Measurements from ENCODE around the gene LDLRAD3. TPM values are rescaled to one million over a fixed set of nuclear protein-coding genes. Genes with fewer than 3 reads are reported as not detected.

Gene LDLRAD3
- total RNA-seq, 1 experiment from 2014 or later: 15.3 TPM

DNA sequence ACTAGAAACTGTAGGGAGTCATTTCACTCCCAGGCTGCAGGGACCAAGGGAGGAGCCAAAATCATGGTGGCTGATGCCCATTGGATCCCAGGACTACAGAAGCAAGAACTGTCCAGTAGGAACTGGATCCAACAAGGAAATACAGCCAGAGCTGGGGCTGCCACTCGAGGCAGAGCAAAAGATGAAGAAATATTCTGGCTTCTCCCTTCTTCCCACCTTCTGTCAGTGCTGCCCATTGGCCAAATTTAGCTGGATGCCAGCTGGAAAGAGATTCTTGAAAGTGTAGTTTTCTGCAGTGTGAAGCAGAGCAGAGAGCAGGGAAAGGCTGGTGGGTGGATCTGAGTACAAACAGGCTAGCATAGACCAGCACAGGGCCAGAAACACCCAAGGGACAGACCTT lies 299.8 kb downstream of the LDLRAD3 start:
- H3K79me2 ChIP-seq (ENCODE audit: low read length): no peaks in the 10 kb centered on the region
- peaks cover 1% of the 10 kb centered on the region for H3K4me1 ChIP-seq (ENCODE audit: insufficient read depth, low read length)
- POLR2A ChIA-PET (ENCODE audit: unreplicated experiment): no interaction called here
- no peaks in the 10 kb centered on the region for H4K20me1 ChIP-seq (ENCODE audit: low read length)
- no peaks in the 10 kb centered on the region for H3F3A ChIP-seq (ENCODE audit: low read length, unreplicated experiment)
- H3K9ac ChIP-seq (ENCODE audit: low read length): no peak overlapping the region
- no peak overlapping the region for H3K4me3 ChIP-seq (ENCODE audit: low read length)
- ATAC-seq (no peak), DNase-seq (no peak)
- H3K9me2 ChIP-seq (replicated peaks; ENCODE audit: low read length): no peaks in the 10 kb centered on the region
- no peak overlapping the region for H3K27ac ChIP-seq (ENCODE audit: low read length)
- H3K36me3 ChIP-seq (ENCODE audit: low read depth, low read length): no peaks in the 10 kb centered on the region
- intact Hi-C loops (cut with micrococcal nuclease): no loop called here
- no TSS peak for BruUV-seq (replicated peaks)
- H3K4me2 ChIP-seq (ENCODE audit: low read length): no peak overlapping the region
- CTCF ChIA-PET: no interaction called here
- TF ChIP-seq EZH2 (IDR thresholded peaks at IDR 0.05; ENCODE audit: low read length, unreplicated experiment): no peak
- TF ChIP-seq, protein P1, sequence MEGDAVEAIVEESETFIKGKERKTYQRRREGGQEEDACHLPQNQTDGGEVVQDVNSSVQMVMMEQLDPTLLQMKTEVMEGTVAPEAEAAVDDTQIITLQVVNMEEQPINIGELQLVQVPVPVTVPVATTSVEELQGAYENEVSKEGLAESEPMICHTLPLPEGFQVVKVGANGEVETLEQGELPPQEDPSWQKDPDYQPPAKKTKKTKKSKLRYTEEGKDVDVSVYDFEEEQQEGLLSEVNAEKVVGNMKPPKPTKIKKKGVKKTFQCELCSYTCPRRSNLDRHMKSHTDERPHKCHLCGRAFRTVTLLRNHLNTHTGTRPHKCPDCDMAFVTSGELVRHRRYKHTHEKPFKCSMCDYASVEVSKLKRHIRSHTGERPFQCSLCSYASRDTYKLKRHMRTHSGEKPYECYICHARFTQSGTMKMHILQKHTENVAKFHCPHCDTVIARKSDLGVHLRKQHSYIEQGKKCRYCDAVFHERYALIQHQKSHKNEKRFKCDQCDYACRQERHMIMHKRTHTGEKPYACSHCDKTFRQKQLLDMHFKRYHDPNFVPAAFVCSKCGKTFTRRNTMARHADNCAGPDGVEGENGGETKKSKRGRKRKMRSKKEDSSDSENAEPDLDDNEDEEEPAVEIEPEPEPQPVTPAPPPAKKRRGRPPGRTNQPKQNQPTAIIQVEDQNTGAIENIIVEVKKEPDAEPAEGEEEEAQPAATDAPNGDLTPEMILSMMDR (conservative IDR thresholded peaks at IDR 0.05; ENCODE audit: low read depth, low read length): no peak
- no peak for TF ChIP-seq EZH2phosphoT487 (IDR thresholded peaks at IDR 0.05; ENCODE audit: borderline replicate concordance, low read length)
- H3K9me3 ChIP-seq (ENCODE audit: low read length): no peaks in the 10 kb centered on the region
- no peak overlapping the region for H2AFZ ChIP-seq (ENCODE audit: low read length)
- no peaks in the 10 kb centered on the region for H3K27me3 ChIP-seq (ENCODE audit: low read length)

DNA sequence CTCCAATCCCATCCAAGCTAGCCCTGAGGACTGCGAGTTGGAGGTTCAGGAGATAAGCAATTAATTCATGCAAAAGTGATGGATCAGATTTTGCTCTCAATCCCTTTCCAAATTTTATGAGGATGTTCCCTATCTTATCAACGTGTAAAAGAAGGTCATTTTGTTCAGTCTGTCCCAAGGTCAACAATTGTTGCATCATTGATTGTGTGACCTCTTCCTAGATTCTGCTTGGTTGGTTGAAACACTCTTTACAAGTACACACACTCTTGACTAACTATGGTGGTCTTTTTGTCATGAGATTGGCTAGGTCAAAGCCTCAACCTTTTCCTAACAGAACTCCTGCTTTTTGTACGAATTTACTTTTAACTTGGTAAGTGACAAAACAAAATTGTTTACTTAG lies 303.6 kb downstream of the LDLRAD3 start:
- Histone ChIP-seq H3K9ac (ENCODE audit: low read length) (no peak overlapping the region), H3K4me1 (ENCODE audit: insufficient read depth, low read length) (peaks cover 16% of the 10 kb centered on the region), H3K9me2 (replicated peaks; ENCODE audit: low read length) (no peaks in the 10 kb centered on the region), H3K79me2 (ENCODE audit: low read length) (no peaks in the 10 kb centered on the region), H3K4me2 (ENCODE audit: low read length) (no peak overlapping the region), H3F3A (ENCODE audit: low read length, unreplicated experiment) (no peaks in the 10 kb centered on the region), H3K27me3 (ENCODE audit: low read length) (no peaks in the 10 kb centered on the region), H4K20me1 (ENCODE audit: low read length) (no peaks in the 10 kb centered on the region), H3K9me3 (ENCODE audit: low read length) (no peaks in the 10 kb centered on the region), H3K4me3 (ENCODE audit: low read length) (no peak overlapping the region), H3K36me3 (ENCODE audit: low read depth, low read length) (no peaks in the 10 kb centered on the region), H3K27ac (ENCODE audit: low read length) (no peak overlapping the region), H2AFZ (ENCODE audit: low read length) (no peak overlapping the region)
- POLR2A ChIA-PET (ENCODE audit: unreplicated experiment): no interaction called here
- ATAC-seq (no peak), DNase-seq (no peak)
- TF ChIP-seq EZH2 (IDR thresholded peaks at IDR 0.05; ENCODE audit: low read length, unreplicated experiment) (no peak), EZH2phosphoT487 (IDR thresholded peaks at IDR 0.05; ENCODE audit: borderline replicate concordance, low read length) (no peak)
- TF ChIP-seq, protein P1 (conservative IDR thresholded peaks at IDR 0.05; ENCODE audit: low read depth, low read length): no peak
- CTCF ChIA-PET: no interaction called here
- intact Hi-C loops (cut with micrococcal nuclease): no loop called here
- BruUV-seq (replicated peaks): no TSS peak

DNA sequence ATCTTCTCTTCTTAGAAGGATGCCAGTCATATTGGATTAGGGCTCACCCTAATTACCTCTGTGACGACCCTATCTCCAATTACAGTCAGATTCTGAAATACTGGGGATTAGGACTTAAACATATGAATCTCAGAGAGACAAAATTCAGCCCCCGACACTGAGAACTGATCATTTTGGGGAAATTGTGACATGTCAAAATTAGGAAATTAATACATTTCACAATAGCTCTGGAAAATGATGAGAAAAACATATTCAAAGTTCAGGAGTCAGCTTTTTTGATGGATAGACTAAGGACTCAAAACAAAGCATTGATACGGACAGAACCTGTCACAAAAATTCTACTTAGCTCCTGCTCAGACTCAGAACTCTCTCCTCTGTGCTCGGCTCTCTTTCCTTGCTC lies 304.6 kb downstream of the LDLRAD3 start:
- Histone ChIP-seq H3K4me2 (ENCODE audit: low read length) (no peak overlapping the region), H3K4me3 (ENCODE audit: low read length) (no peak overlapping the region), H3K27me3 (ENCODE audit: low read length) (no peaks in the 10 kb centered on the region), H3K9ac (ENCODE audit: low read length) (no peak overlapping the region), H3K9me2 (replicated peaks; ENCODE audit: low read length) (no peaks in the 10 kb centered on the region), H3K79me2 (ENCODE audit: low read length) (no peaks in the 10 kb centered on the region), H3K36me3 (ENCODE audit: low read depth, low read length) (no peaks in the 10 kb centered on the region), H2AFZ (ENCODE audit: low read length) (no peak overlapping the region), H3F3A (ENCODE audit: low read length, unreplicated experiment) (no peaks in the 10 kb centered on the region), H4K20me1 (ENCODE audit: low read length) (no peaks in the 10 kb centered on the region), H3K27ac (ENCODE audit: low read length) (no peak overlapping the region), H3K4me1 (ENCODE audit: insufficient read depth, low read length) (peaks cover 16% of the 10 kb centered on the region), H3K9me3 (ENCODE audit: low read length) (no peaks in the 10 kb centered on the region)
- POLR2A ChIA-PET (ENCODE audit: unreplicated experiment): no interaction called here
- TF ChIP-seq EZH2 (IDR thresholded peaks at IDR 0.05; ENCODE audit: low read length, unreplicated experiment): no peak
- TF ChIP-seq EZH2phosphoT487 (IDR thresholded peaks at IDR 0.05; ENCODE audit: borderline replicate concordance, low read length): no peak
- TF ChIP-seq, protein P1 (conservative IDR thresholded peaks at IDR 0.05; ENCODE audit: low read depth, low read length): no peak
- no TSS peak for BruUV-seq (replicated peaks)
- CTCF ChIA-PET: no interaction called here
- ATAC-seq (no peak), DNase-seq (no peak)
- intact Hi-C loops (cut with micrococcal nuclease): no loop called here

Data from PC-3 (cell line).